DMS153 treated with DMSO at 0.1 percent for 48 hours (cell line): ENCODE measurements around the gene HOXB1.
"Not testable (repeated sequence)": the region's sequence is repeated elsewhere in the genome, so short reads cannot be mapped to it uniquely, and the experiment has no call there.

ENCODE experiments used
- DNase-seq: peaks from one replicate; lab custom pipeline; 2025; ENCODE audit not compliant: unreplicated experiment; lab: John Stamatoyannopoulos, UW

The HOXB1 gene

GRCh38 chr17:48544349-48545021 is 13.7 kb upstream of the HOXB1 start:
- no peak for DNase-seq

- peak; percentile 31 for DNase-seq
Observed at GRCh38 chr17:48543854-48544348, 13.1 kb upstream of the HOXB1 start.

GRCh38 chr17:48543107-48543853 is 12.5 kb upstream of the HOXB1 start:
- DNase-seq: peak; percentile 32

- DNase-seq: peak; percentile 53
Observed at GRCh38 chr17:48542698-48543106, 11.9 kb upstream of the HOXB1 start.

GRCh38 chr17:48542114-48542656 is 11.4 kb upstream of the HOXB1 start:
- peak; percentile 71 for DNase-seq

GRCh38 chr17:48541577-48542113 is 10.8 kb upstream of the HOXB1 start:
- DNase-seq: peak; percentile 71

- DNase-seq: peak; percentile 47
Observed at GRCh38 chr17:48541036-48541576, 10.3 kb upstream of the HOXB1 start.

GRCh38 chr17:48540213-48540612 is 9.4 kb upstream of the HOXB1 start:
- DNase-seq: no peak

GRCh38 chr17:48539177-48539576 is 8.4 kb upstream of the HOXB1 start:
- DNase-seq: no peak

GRCh38 chr17:48537316-48537715 is 6.5 kb upstream of the HOXB1 start:
- DNase-seq: no peak

GRCh38 chr17:48535793-48536559 is 5.2 kb upstream of the HOXB1 start:
- not testable (repeated sequence) for DNase-seq

GRCh38 chr17:48532261-48532660 is 1.4 kb upstream of the HOXB1 start:
- DNase-seq: no peak

GRCh38 chr17:48530208-48530886 is 464 bp downstream of the HOXB1 start:
- no peak for DNase-seq

GRCh38 chr17:48529683-48530009 is 1.2 kb downstream of the HOXB1 start:
- DNase-seq: no peak

GRCh38 chr17:48528936-48529682 is 1.7 kb downstream of the HOXB1 start:
- no peak for DNase-seq

GRCh38 chr17:48528153-48528935 is 2.5 kb downstream of the HOXB1 start:
- no peak for DNase-seq

- DNase-seq: no peak
Observed at GRCh38 chr17:48527547-48527932, 3.3 kb downstream of the HOXB1 start.

- DNase-seq: no peak
Observed at GRCh38 chr17:48526608-48527546, 3.9 kb downstream of the HOXB1 start.
